Measurements from ENCODE around the gene LYPLA2.

Gene LYPLA2

DNA sequence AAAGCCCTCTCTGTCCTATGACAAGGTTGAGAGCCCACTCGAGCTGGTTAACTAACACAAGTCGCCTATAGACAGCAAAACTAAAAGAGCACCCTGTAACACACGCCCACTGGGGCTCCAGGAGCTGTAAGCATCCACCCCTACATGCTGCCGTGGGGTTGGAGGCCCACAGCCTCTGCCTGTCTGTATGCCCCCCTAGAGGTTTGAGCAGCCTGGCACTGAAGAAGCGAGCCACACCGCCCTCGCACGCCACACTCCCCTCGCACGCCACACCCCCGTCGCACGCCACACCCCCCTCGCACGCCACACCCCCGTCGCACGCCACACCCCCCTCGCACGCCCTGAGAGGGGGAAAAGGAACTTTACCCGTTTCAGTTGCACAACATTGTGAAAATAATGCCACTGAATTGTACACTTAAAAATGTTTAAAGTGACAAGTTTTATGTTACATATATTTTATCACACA is 47.5 kb downstream of the LYPLA2 start:
- DNase-seq = peak; percentile 7

DNA sequence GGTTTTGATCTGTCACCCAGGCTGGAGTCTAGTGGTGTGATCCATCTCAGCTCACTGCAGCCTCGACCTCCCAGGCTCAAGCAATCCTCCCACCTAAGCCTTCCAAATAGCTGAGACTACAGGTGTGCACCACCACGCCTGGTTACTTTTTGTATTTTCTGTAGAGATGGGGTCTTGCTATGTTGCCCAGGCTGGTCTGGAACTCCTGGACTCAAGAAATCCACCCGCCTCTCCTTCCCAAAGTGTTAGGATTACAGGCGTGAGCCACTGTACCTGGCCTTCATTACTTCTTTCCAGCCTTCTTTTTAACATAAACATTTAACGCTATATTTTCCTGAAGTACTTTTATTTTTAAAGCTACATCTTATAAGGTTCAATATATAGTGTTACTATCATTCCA is 52.7 kb downstream of the LYPLA2 start:
- DNase-seq = no peak
